ENCODE measurements around the gene TBCE.
"Not testable (repeated sequence)": the region's sequence is repeated elsewhere in the genome, so short reads cannot be mapped to it uniquely, and the experiment has no call there.

The TBCE gene

DNA sequence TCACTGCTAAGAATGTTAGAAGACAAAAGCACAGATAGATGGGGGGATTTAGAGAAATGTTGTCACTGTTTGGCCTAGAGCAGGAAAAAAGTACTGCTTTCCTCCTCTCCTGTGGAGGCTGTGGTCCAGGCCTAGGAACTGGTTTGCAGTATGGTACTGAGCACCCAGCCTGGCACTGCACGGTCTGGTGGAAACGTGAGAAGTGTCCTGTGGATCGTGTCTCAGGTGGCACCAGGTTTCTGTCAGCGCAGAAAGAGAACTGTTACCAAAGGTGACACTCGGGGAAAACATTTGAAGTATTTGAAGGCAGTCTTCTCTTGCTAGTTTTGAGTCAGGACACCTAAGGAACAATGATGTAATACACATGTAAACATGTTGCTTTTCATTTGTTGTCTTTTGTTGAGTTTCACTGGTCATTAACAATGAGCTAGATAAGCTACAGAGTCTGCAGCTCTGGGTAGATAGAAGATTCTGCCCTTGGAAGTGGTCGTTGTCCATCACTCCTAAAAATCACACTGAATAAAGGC, 74.0 kb downstream of the TBCE start:
- H3K27me3 Mint-ChIP-seq, result no peaks in the 10 kb centered on the region
- peaks cover 85% of the 10 kb centered on the region for H3K36me3 Mint-ChIP-seq (ENCODE audit: low read depth)
- no peak overlapping the region for H3K4me3 Mint-ChIP-seq
- no peak for DNase-seq
- H3K4me1 Mint-ChIP-seq (ENCODE audit: low read depth), result peaks cover 6% of the 10 kb centered on the region
- H3K9me3 Mint-ChIP-seq, result no peaks in the 10 kb centered on the region
- peak overlapping the region; percentile 72 for H3K27ac Mint-ChIP-seq

GRCh38 chr1:235442788-235443429, 75.7 kb downstream of the TBCE start:
- H3K4me1 Mint-ChIP-seq (ENCODE audit: low read depth), result peaks cover 6% of the 10 kb centered on the region
- H3K27ac Mint-ChIP-seq, result peak overlapping the region; percentile 59
- H3K27me3 Mint-ChIP-seq, result no peaks in the 10 kb centered on the region
- no peak for DNase-seq
- H3K4me3 Mint-ChIP-seq, result no peak overlapping the region
- no peaks in the 10 kb centered on the region for H3K9me3 Mint-ChIP-seq
- H3K36me3 Mint-ChIP-seq (ENCODE audit: low read depth), result peaks cover 86% of the 10 kb centered on the region

DNA sequence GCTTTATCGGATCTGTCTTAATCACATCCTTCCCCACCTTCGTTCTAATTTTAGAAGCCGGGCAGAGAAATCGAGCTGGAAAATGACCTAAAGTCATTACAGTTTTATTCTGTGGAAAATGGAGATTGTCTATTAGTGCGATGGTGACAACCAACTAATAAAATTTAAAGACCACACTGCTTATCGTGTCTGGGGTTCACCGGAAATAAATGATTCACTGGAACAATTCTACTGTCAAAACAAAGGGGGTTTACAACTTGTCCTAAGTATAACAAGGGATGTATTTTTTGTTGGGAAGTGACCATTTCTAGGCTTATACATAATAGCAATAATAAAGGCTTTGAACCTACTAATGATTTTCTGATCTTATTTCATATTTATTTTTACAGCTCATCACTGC, 81.4 kb downstream of the TBCE start:
- DNase-seq, result no peak
- no peaks in the 10 kb centered on the region for H3K4me1 Mint-ChIP-seq (ENCODE audit: low read depth)
- H3K36me3 Mint-ChIP-seq (ENCODE audit: low read depth), result peaks cover 94% of the 10 kb centered on the region
- H3K27ac Mint-ChIP-seq, result no peak overlapping the region
- no peaks in the 10 kb centered on the region for H3K9me3 Mint-ChIP-seq
- H3K4me3 Mint-ChIP-seq, result no peak overlapping the region
- H3K27me3 Mint-ChIP-seq, result no peaks in the 10 kb centered on the region

DNA sequence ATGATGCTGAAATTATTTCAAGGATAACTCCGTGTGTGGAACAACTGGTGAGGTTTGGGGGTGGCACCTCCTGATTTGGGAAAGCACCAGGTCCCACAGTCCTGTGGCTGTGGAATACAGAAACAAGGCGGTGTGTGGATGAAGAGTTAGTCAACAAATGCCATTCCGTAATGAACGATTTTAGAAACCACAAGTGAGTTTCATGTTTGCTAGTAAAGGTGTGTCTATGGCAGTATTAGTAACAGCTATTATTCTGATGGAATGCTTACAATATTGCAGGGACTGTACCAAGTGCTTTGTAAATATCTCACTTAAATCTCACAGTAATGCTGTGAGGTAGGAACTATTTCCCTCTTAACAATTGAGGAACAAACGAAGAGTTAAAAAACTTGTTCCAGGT, 83.2 kb downstream of the TBCE start:
- no peaks in the 10 kb centered on the region for H3K27me3 Mint-ChIP-seq
- H3K9me3 Mint-ChIP-seq, result no peaks in the 10 kb centered on the region
- no peak overlapping the region for H3K4me3 Mint-ChIP-seq
- no peaks in the 10 kb centered on the region for H3K4me1 Mint-ChIP-seq (ENCODE audit: low read depth)
- peaks cover 87% of the 10 kb centered on the region for H3K36me3 Mint-ChIP-seq (ENCODE audit: low read depth)
- no peak for DNase-seq
- no peak overlapping the region for H3K27ac Mint-ChIP-seq

DNA sequence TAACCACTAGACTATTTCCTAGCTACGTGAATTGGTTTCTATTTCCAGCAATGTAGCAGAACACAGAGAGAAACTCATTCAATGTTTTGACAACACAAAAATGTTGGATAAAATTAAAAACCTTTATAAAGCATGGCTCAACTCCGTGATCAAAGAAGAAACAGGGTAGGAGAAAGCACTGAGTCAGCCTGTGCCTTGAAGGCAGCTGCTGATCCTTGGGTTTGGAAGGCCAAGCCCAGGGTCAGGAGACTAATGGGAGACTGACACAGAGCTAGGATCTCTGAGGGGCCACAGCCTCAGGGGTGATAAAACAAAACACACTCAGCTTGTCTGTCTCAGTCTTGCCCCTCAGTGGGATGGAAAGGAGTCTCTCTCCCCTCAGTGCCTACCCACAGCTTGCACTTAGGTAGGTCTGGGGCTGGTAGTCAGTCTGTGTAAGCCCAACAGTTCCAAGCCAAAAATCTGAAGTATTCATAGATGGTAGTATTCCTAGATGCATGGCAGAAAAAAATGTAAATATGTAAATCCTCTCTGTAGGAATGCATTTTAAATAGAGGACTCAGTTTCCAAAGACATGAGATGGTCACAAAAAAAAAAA, 83.8 kb downstream of the TBCE start:
- Mint-ChIP-seq H3K36me3 (ENCODE audit: low read depth) (peaks cover 82% of the 10 kb centered on the region), H3K9me3 (no peaks in the 10 kb centered on the region), H3K4me3 (no peak overlapping the region), H3K27ac (peak overlapping the region; percentile 45), H3K27me3 (no peaks in the 10 kb centered on the region), H3K4me1 (ENCODE audit: low read depth) (no peaks in the 10 kb centered on the region)
- no peak for DNase-seq

- H3K36me3 Mint-ChIP-seq (ENCODE audit: low read depth), result peaks cover 54% of the 10 kb centered on the region
- no peak overlapping the region for H3K4me3 Mint-ChIP-seq
- no peaks in the 10 kb centered on the region for H3K4me1 Mint-ChIP-seq (ENCODE audit: low read depth)
- H3K27me3 Mint-ChIP-seq, result no peaks in the 10 kb centered on the region
- H3K27ac Mint-ChIP-seq, result no peak overlapping the region
- H3K9me3 Mint-ChIP-seq, result no peaks in the 10 kb centered on the region
- no peak for DNase-seq
Measured at GRCh38 chr1:235454021-235454420, 86.8 kb downstream of the TBCE start.

DNA sequence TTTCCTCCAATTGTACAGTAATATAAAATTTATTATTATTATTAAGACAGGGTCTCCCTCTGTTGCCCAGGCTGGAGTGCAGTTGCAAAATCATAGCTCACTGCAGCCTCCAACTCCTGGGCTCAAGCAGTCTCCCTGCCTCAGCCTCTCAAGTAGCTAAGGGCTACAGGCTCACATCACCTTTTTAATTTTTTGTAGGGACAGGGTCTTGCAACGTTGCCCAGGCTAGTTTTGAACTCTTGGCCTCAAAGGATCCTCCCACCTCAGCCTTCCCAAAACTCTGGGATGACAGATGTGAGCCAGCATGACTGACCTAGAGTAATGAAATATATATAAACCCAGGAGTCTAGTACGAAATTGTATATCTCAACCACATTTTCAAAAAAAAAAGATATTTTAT, 87.9 kb downstream of the TBCE start:
- no peak overlapping the region for H3K27ac Mint-ChIP-seq
- no peaks in the 10 kb centered on the region for H3K27me3 Mint-ChIP-seq

DNA sequence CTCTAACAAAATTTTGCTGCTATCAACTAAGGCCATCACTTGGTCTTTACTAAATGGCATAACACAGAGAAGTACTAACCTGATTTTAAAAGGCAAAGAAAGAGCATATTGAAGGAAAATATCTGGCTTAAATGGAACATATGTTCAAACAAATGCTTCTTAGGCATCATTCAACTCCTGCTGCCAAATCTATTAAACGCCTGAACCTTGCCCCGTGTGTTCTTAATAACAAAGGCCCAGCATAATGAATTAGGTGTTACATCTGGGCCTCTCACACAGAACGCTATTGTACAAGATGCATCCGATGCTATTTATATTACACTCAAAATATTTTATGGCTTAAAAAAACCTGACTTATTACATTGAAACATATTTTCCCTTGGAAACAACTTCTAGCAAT, 88.6 kb downstream of the TBCE start:
- DNase-seq, result no peak
- H3K4me1 Mint-ChIP-seq (ENCODE audit: low read depth), result peaks cover 1% of the 10 kb centered on the region
- peaks cover 37% of the 10 kb centered on the region for H3K36me3 Mint-ChIP-seq (ENCODE audit: low read depth)
- no peaks in the 10 kb centered on the region for H3K9me3 Mint-ChIP-seq
- no peaks in the 10 kb centered on the region for H3K27me3 Mint-ChIP-seq
- no peak overlapping the region for H3K4me3 Mint-ChIP-seq
- no peak overlapping the region for H3K27ac Mint-ChIP-seq

More for the DNA sequence above, 87.9 kb downstream of the TBCE start:
- Mint-ChIP-seq H3K9me3 (no peaks in the 10 kb centered on the region), H3K4me3 (no peak overlapping the region), H3K36me3 (ENCODE audit: low read depth) (peaks cover 44% of the 10 kb centered on the region), H3K4me1 (ENCODE audit: low read depth) (no peaks in the 10 kb centered on the region)
- no peak for DNase-seq

DNA sequence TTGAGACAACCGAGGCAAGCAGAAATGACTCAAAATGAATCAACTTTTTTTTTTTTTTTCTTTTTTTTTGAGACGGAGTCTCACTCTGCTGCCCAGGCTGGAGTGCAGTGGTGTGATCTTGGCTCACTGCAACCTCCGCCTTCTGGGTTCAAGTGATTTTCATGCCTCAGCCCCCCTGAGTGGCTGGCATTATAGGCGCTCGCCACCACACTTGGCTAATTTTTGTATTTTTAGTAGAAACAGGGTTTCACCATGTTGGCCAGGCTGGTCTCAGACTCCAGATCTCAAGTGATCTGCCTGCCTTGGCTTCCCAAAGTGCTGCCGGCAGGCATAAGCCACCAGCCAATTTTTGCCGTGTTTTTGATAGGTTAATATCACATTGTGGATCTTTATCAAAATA, 90.6 kb downstream of the TBCE start:
- Mint-ChIP-seq H3K4me1 (ENCODE audit: low read depth) (peaks cover 16% of the 10 kb centered on the region), H3K36me3 (ENCODE audit: low read depth) (peaks cover 19% of the 10 kb centered on the region)
- H3K27ac Mint-ChIP-seq, H3K4me3 Mint-ChIP-seq, H3K9me3 Mint-ChIP-seq, DNase-seq, H3K27me3 Mint-ChIP-seq: not testable (repeated sequence)

DNA sequence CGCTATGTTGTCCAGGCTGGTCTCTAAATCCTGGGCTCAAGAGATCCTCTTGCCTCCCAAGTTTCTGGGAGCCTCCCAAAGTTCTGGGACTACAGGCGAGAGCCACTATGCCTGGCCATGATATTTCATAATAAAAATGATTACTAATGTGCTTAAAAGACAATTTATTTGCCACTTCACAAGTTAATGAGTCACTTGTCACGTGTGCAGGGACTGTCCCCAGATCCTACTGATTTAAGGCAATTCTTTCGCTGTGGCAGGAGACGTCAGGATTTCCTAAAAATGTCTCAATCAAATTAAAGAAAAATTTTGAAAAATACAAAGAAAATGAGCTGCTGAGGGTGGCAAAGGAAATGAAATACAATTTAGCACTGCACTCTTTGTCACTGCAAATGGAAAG, 93.5 kb downstream of the TBCE start:
- Mint-ChIP-seq H3K4me1 (ENCODE audit: low read depth) (peaks cover 16% of the 10 kb centered on the region), H3K36me3 (ENCODE audit: low read depth) (peaks cover 10% of the 10 kb centered on the region), H3K27me3 (no peaks in the 10 kb centered on the region), H3K9me3 (no peaks in the 10 kb centered on the region), H3K27ac (no peak overlapping the region), H3K4me3 (no peak overlapping the region)
- no peak for DNase-seq

DNA sequence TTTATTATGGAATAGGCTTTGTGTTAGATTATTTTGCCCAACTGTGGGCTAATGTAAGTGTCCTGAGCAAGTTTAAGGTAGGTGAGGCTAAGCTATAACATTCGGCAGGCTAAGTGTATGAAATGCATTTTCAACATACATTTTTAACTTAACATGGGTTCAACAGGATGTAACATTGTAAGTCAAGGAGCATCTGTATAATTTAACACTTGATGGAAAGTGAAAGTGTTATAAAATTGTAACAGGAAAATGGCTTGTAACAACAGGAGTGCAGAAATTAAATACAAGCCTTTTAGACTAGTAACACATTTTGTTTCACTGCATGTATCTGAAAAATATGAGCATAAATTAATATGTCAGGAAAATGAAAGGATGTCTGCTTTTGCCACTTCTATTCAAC, 94.7 kb downstream of the TBCE start:
- Mint-ChIP-seq H3K27me3 (no peaks in the 10 kb centered on the region), H3K4me3 (no peak overlapping the region), H3K4me1 (ENCODE audit: low read depth) (peaks cover 16% of the 10 kb centered on the region), H3K36me3 (ENCODE audit: low read depth) (peaks cover 14% of the 10 kb centered on the region), H3K9me3 (no peaks in the 10 kb centered on the region), H3K27ac (no peak overlapping the region)
- DNase-seq, result no peak

DNA sequence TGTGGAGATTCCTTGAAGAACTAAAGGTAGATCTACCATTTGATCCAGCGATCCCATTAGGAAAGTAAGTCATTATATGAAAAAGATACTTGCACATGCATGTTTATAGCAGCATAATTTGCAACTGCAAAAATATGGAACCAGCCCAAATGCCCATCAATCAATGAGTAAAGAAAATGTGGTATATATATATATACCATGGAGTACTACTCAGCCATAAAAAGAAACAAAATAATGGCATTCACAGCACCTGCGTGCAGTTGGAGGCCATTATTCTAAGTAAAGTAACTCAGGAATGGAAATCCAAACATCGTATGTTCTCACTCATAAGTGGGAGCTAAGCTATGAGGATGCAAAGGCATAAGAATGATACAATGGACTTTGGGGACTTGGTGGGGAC, 95.6 kb downstream of the TBCE start:
- H3K27me3 Mint-ChIP-seq, H3K27ac Mint-ChIP-seq, H3K4me3 Mint-ChIP-seq, DNase-seq, H3K9me3 Mint-ChIP-seq: not testable (repeated sequence)
- peaks cover 16% of the 10 kb centered on the region for H3K4me1 Mint-ChIP-seq (ENCODE audit: low read depth)
- peaks cover 14% of the 10 kb centered on the region for H3K36me3 Mint-ChIP-seq (ENCODE audit: low read depth)

GRCh38 chr1:235465066-235465465, 97.8 kb downstream of the TBCE start:
- no peak overlapping the region for H3K4me3 Mint-ChIP-seq
- H3K36me3 Mint-ChIP-seq (ENCODE audit: low read depth), result peaks cover 27% of the 10 kb centered on the region
- H3K27me3 Mint-ChIP-seq, result no peaks in the 10 kb centered on the region
- H3K9me3 Mint-ChIP-seq, result no peaks in the 10 kb centered on the region
- DNase-seq, result no peak
- peaks cover 16% of the 10 kb centered on the region for H3K4me1 Mint-ChIP-seq (ENCODE audit: low read depth)
- H3K27ac Mint-ChIP-seq, result no peak overlapping the region

DNA sequence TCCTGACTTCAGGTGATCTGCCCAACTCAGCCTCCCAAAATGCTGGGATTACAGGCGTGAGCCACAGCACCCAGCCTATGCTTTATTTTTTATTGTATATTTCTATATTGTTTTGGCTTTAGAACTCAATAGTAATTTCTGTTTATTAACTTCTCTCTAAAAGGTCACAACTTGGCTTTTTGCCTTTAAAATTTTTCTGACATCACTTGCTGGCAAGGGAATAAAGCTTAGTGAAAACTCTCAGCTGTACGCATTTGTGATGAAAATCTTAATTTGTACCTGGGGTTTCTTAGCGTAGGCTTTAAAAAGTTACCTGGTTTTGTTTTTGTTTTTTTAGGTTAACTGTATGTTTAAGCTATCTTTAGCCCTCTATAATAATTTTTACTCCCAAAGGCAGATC, 100.8 kb downstream of the TBCE start:
- Mint-ChIP-seq H3K9me3 (no peaks in the 10 kb centered on the region), H3K27me3 (no peaks in the 10 kb centered on the region), H3K4me3 (no peak overlapping the region), H3K36me3 (ENCODE audit: low read depth) (peaks cover 32% of the 10 kb centered on the region), H3K27ac (no peak overlapping the region), H3K4me1 (ENCODE audit: low read depth) (no peaks in the 10 kb centered on the region)
- no peak for DNase-seq

- Mint-ChIP-seq H3K4me3 (no peak overlapping the region), H3K9me3 (no peaks in the 10 kb centered on the region), H3K27ac (no peak overlapping the region), H3K4me1 (ENCODE audit: low read depth) (peaks cover 6% of the 10 kb centered on the region), H3K36me3 (ENCODE audit: low read depth) (peaks cover 32% of the 10 kb centered on the region), H3K27me3 (no peaks in the 10 kb centered on the region)
- DNase-seq, result no peak
Measured at GRCh38 chr1:235468970-235469369, 101.7 kb downstream of the TBCE start.
